Head of caudate nucleus (tissue), 42 donors: ENCODE measurements around the gene NMNAT3.

ENCODE experiments used
- DNase-seq, 42 donors: peaks; one replicate each; pipeline versions ENCODE4 v3.0.0 to v3.0.0-alpha.2; 2020 to 2021; ENCODE audit warnings: mixed read lengths in 7 of 42
- intact Hi-C: fragments of 100-400 bp; cut with DNase I; formaldehyde crosslinking; loops from one replicate; pipeline ENCODE4 v1.15.0; 2022

The NMNAT3 gene

GRCh38 chr3:139676632-139677387 is 962 bp downstream of the NMNAT3 start:
- no peak for DNase-seq
- intact Hi-C loops: no loop called here

DNA sequence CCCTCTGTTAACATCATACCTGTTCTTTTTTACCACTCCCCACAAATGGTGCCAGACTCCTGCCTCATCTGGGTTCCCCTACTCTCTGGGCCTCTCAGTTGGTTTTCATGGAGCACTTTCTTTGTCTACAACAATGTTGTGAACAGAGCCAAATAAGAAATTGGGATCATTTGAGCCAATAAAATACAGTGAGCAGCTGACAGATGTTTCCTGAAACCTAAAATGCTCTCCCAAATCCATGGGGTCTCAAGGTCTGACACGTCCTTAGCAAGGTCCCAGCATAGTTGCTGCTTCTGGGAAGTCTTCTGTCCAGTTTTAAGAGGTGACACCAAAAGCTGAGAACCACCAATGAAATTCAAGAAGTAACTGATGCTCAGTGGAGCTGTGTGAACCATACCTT is 1.7 kb downstream of the NMNAT3 start:
- intact Hi-C loops: no loop called here
- DNase-seq: no peak

DNA sequence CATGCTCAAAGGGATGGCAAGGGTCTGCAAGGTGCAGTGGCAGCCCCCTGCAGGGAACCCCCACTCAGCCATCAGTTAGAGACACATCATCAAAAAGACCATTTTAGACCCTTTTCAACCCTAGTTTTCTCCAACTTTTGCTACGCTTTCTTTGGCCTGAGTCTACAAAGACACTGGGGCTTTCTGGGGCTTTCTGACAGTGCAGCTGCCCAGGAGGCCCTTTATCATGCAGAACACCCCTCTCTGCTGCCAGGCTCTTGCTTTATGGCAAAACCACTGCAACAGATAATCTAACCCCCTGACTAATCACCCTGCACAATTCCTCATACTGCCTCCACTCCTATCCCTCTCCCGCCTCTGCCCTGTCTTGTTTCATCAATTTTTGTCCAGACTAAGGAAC is 2.4 kb downstream of the NMNAT3 start:
- intact Hi-C loops: no loop called here

DNA sequence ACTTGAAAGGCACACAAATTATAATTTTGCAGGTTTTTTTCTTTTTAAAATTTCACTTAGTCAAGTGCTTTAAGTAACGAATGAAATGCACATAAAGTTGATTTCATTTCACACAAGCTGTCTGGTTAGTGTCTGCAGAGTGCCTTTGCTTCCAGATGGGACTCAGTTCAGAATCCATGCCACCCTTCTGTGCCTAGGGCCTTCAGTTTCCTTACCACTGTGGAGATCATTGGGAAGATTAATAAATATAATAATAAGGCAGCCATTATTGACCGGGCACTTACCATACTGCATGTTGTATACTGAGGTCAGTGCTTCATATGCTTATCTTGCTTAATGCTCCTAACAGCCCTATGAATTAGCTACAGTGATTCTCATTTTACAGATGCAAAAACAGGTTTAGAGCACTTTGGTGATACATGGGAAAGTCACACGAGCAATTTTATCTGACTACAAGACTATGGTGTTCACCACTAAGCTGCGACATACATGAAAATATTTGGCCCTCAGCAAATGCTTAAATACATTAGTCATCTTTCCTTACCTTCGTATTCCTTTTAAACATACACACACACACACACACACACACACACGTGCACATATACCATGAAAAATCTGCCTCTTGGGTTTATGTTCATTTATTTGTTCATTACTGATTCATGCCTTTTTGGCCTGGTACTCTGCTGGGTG is 3.1 kb downstream of the NMNAT3 start:
- intact Hi-C loops: no loop called here
- DNase-seq: no peak

More for the DNA sequence above, 2.4 kb downstream of the NMNAT3 start:
- DNase-seq: no peak

DNA sequence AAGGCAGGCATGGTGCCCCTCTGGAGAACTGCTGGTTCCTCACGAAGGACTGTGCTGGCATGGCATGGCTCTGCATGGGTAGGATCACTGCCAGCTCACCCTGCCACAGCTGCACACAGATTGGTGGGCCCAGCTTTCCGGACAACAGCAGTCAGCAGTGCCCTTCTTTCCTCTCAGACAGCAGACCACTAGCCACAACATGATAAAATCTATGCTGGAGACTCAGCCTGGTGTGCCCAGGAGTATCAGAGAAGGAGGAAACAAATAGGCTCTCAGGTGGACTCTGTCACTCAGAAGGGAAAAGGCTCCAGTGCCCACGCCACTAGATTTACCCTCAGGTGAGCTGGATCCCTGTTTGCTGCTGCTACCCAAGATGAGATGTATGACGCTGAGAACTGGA is 4.9 kb downstream of the NMNAT3 start:
- DNase-seq: peak in 24 of 42 donors; percentile 4 to 49 (median 24)
- intact Hi-C loops: no loop called here

- intact Hi-C loops: no loop called here
- peak in 11 of 42 donors; percentile 10 to 39 (median 17) for DNase-seq
Observed at GRCh38 chr3:139671863-139672646, 5.7 kb downstream of the NMNAT3 start.

DNA sequence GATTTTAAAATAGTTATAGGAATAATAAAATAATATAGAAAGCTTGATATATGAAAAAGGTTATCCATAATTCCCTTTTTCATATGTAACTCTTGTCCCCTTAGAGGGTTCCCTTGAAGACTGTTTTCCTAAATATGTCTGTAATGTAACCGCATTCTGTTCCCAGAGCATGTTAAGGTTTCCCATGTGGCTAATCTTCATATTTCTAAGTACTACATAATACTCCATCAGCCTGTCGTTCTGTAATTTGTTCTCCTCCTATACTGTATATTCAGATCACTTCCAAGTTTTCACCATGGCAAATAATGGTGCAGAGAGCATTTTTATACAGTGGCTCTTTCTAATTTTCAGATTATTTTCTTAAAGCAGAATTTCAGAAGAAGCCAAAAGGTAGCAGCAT is 6.7 kb downstream of the NMNAT3 start:
- no peak for DNase-seq
- intact Hi-C loops: no loop called here

GRCh38 chr3:139670196-139670595 is 7.6 kb downstream of the NMNAT3 start:
- DNase-seq: no peak

DNA sequence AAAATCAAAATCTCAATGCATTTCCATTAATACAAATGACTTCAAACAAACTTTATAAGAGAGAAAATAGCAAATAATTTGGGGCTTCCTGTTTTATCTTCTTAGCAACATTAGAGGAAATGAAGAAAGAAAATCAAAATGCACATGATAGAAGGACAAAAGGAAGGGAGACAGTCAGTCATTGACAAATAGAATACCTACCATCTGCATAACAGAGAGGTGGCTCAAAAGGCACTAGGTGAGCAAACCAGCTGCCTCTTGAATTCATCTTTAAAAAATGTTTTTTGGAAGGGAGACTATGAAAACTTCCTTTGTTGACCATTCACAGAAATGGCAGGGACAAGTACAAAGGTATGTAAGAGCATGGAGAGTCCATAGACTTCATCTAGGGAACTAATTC is 9.4 kb downstream of the NMNAT3 start:
- no peak for DNase-seq
- intact Hi-C loops: no loop called here

More at GRCh38 chr3:139670196-139670595, 7.6 kb downstream of the NMNAT3 start:
- intact Hi-C loops: no loop called here

DNA sequence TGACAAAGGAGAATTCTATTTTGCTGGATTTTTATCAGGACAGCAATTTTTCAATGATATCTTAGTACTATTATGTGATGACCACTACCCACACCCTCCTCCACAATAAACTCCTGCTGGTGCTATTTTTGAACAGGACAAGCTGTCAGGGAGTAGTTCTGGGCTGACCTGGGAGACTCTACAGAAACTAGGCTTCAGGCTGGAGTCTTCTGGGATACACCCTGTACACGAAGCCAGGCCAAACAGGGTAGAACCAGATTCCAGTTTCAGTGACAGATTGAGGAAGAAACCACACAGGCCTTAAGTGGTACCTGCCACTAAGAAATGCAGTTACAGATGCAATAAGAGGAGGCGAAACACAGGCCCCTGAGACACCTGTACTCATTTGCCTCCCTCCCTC is 12.8 kb downstream of the NMNAT3 start:
- intact Hi-C loops: no loop called here
- no peak for DNase-seq

DNA sequence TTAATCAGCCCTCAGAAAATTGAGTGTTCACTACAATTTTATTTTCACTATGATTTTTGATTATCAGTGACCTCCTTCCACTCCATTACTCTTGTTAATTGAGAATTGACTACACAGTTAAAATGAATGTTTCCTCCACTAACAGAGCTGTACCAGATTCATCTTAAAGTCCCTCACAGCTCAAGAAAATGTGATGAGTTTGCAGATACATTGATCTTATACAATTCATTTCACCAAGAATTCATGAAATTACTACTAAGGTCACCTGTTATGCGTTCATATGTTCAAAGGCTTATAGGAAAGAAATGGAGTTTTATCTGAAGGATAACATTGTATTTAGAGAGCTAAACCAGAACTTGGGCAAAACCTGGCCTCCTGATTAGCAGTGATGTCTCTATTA is 17.5 kb downstream of the NMNAT3 start:
- DNase-seq: no peak
- intact Hi-C loops: no loop called here

DNA sequence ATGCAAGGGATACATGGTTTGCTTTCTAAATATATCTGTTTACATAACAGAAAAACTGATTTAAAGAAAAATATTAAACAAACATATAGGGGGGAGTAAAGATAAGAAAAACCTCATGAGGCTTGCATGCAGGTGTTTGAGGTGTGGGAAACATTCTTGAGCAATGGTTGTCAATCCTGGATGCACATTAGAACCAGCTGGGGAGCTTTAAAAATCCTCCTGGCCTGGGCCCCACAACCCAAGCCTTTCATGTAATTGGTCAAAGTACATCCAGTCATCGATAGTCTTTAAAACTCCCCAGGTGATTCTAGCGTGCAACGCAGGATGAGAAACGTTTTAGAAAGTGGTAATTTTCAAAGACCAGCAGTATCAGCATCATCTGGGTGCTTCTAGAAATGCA is 18.3 kb downstream of the NMNAT3 start:
- intact Hi-C loops: no loop called here
- no peak for DNase-seq

DNA sequence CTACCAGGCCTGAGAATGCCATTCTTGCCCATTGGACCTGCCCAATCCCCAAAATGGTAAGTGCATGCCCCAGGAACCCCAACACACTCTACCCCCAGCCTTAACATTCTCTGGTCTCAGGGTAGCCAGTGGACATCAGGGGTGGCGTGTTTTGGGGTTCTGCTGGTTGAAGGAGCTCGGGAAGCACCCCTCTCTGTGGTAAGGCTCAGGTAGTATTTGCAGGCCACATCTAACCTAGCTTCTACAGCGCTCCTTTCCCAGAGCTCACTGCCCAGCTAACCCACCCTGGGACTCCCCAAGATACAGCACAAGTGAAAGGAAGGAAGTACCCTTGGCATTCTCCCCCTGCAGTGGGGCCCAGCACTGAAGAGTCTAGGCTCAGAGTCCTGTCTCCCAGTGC is 19.8 kb downstream of the NMNAT3 start:
- no peak for DNase-seq
- intact Hi-C loops: no loop called here

- intact Hi-C loops: no loop called here
- no peak for DNase-seq
Observed at GRCh38 chr3:139657434-139657833, 20.3 kb downstream of the NMNAT3 start.

DNA sequence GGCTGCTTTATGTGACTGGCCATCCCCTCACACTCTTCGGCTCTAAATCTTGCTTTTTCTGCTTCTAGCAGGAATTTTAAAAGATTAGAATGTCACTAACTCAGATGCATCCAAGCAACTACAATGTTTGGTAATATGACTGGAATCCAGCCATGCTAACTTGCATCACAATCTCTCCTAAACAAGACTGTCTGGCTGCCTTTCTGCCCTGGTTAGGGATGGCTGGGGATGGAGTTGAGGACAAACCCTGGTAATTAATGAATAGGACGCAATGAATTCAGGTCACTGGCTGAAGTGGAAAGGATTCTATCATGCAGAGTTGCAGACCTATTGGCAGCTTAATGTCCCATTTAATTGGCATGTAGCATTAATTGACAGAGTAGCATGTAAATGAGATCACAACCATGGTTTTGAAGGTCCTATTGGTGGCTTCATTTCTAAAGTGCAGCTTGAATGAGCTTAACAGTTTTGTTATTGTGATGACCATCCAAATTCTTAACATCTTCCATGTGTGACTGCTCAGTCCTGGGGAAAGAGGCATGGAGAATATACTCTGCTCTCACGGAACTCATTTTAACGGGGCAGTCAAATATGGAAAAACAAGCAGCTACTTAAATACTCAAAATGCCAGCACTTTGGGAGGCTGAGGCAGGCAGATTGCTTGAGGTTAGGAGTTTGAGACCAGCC is 21.7 kb downstream of the NMNAT3 start:
- intact Hi-C loops: no loop called here
- no peak for DNase-seq

DNA sequence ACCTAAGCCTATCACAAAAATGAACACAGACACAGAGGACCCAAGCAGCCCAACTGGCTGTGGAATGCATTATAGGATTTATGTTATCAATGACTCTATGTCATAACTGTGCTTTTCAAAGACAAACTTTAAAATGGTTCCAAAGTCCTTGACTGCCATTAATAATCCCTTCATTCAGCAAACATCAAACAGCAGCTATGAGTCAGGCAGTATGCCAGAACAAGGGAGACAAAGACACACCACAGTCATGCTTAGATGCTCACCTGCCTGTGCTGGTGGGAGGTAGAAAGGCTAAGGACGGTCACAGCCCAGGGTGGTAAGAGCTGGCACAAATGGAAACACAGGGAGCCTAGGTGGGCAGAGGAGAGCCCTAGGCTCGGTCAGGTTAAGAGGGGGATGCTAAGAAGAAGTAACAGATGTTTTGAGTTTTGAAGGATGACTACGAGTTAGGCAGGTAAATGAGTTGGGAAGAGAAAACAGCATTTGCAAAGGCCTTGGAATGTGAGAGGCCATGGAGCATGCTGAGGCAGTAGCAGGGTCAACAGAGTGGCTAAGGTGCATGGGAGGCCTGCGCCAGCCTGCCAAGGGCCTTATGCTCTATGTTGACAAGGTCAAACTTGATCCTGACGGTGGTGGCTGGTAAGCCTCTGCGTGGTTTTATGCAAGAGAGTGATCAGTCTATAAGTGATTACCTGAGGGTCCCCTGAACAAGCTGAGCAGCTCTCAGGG is 23.0 kb downstream of the NMNAT3 start:
- intact Hi-C loops: no loop called here
- DNase-seq: no peak

GRCh38 chr3:139653582-139653981 is 24.2 kb downstream of the NMNAT3 start:
- intact Hi-C loops: no loop called here
- DNase-seq: no peak

DNA sequence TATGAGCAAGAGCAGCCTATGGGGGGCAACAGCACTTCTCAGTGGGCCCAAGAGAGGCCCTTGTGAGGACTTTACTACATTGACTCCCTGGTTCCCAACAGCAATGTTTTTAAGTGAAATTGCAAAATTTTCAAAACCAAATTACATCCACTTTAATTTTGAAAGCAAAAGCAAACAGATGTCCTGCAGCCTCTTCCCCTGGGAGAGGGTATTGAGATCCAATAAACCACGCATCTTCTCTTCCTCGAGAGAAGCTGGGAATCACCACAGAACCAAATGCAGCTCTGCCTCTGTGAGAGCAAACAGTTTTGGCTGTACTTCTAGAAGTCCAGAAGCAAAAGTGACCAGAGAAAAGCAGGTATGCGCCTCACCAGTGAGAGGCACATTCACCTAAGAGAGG is 25.2 kb downstream of the NMNAT3 start:
- no peak for DNase-seq
- intact Hi-C loops: no loop called here

DNA sequence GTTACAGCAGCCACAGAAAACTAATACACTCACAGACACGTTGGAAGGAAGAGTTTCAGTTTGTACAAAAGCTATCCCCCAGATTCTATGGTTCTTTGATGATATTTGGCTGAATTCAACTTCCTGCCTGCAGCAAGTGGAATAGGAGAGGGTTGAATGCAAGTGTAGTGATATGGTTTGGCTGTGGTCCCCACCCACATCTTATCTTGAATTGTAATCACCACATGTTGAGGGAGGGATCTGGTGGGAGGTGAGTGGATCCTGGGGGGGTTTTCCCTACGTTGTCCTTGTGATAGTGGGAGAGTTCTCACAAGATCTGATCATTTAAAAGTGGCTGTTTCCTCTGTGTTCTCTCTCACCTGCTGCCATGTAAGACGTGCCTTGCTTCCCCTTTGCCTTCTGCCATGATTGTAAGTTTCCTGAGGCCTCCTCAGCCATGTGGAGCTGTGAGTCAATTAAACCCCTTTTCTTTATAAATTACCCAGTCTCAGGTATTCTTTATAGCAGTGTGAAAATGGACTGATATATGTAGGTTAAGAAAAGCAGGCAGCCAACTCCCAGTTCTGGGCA is 29.8 kb downstream of the NMNAT3 start:
- intact Hi-C loops: no loop called here
- no peak for DNase-seq
